Esophagus muscularis mucosa (tissue), 4 donors: Measurements from ENCODE around the gene RECK.

ENCODE experiments used
- CTCF ChIP-seq, 3 experiments: fragments of 200-600 bp in 2 of 3; fragments of 450-650 bp in 1 of 3; sonication (generic) in 2 of 3; IDR thresholded peaks; one replicate each; pipeline ENCODE4 v1.5.1; 2017 to 2019; ENCODE audit warnings: antibody characterized with exemption in 3 of 3, mild to moderate bottlenecking in 2 of 3, moderate library complexity in 1 of 3
- EP300 ChIP-seq: sonication (generic); formaldehyde crosslinking; IDR thresholded peaks from one replicate; pipeline ENCODE4 v1.6.1; 2017; ENCODE audit warnings: antibody characterized with exemption
- POLR2A ChIP-seq: fragments of 450-650 bp; IDR thresholded peaks from one replicate; pipeline ENCODE4 v1.6.1; 2017; ENCODE audit warnings: antibody characterized with exemption, moderate library complexity, mild to moderate bottlenecking, low read depth
- POLR2AphosphoS5 ChIP-seq, 2 donors: sonication (generic); formaldehyde crosslinking; IDR thresholded peaks; one replicate each; pipeline ENCODE4 v1.6.1; 2017; ENCODE audit warnings: antibody characterized with exemption in 2 of 2

- no peak for TF ChIP-seq POLR2A
- no peak for TF ChIP-seq CTCF (IDR thresholded peaks at IDR 0.05)
- no peak for TF ChIP-seq POLR2AphosphoS5 (IDR thresholded peaks at IDR 0.05)
- no peak for TF ChIP-seq EP300
Measured at GRCh38 chr9:36101916-36102741, 65.4 kb downstream of the RECK start.
